Right atrium auricular region (tissue), 2 donors: ENCODE measurements around the gene POLR2H. TPM values are rescaled to one million over a fixed set of nuclear protein-coding genes. Genes with fewer than 3 reads are reported as not detected.

Experiments
- DNase-seq: peaks from one replicate; pipeline ENCODE4 v3.0.0-alpha.2; 2019; ENCODE audit warnings: low spot score
- H3K27ac ChIP-seq, 2 donors: fragments of 200-600 bp; sonication (generic); 1 replicate in 1 of 2; 2 replicates in 1 of 2; pipeline ENCODE4 v1.5.1; 2016 to 2019
- H3K27me3 ChIP-seq, 2 donors: fragments of 200-600 bp; sonication (generic); one replicate each; pipeline versions ENCODE4 v1.5.1 to v1.6.0; 2017 to 2019
- H3K36me3 ChIP-seq: fragments of 200-600 bp; sonication (generic); one replicate; pipeline ENCODE4 v1.5.1; 2016
- H3K4me1 ChIP-seq, 2 donors: fragments of 200-600 bp; sonication (generic); one replicate each; pipeline versions ENCODE4 v1.5.1 to v1.6.0; 2017 to 2019
- H3K4me3 ChIP-seq, 2 donors: fragments of 200-600 bp; sonication (generic); 1 replicate in 1 of 2; 2 replicates in 1 of 2; pipeline ENCODE4 v1.5.1; 2017 to 2019; ENCODE audit warnings: mild to moderate bottlenecking in 1 of 2, moderate library complexity in 1 of 2
- H3K9me3 ChIP-seq, 2 donors: fragments of 200-600 bp; sonication (generic); one replicate each; pipeline ENCODE4 v1.5.1; 2019
- CTCF ChIP-seq, 2 donors: fragments of 200-600 bp; sonication (generic); IDR thresholded peaks; one replicate each; pipeline ENCODE4 v1.5.1; 2019; ENCODE audit warnings: antibody characterized with exemption in 2 of 2
- total RNA-seq, 2 donors: library from RNA; depleted of rRNA; stranded (reverse); fragments of >200 nt; gene quantifications; one replicate each; pipeline ENCODE4 v1.1.0, GENCODE V29; 2016

POLR2H gene
- total RNA-seq, 2 donors from 2014 or later: 26.8 to 35.5 TPM

GRCh38 chr3:184354121-184354728 lies 7.3 kb upstream of the POLR2H start:
- TF ChIP-seq CTCF (IDR thresholded peaks at IDR 0.05): peak; percentile 53 to 82
- Histone ChIP-seq H3K27ac (no peak overlapping the region), H3K9me3 (no peaks in the 10 kb centered on the region), H3K36me3 (no peaks in the 10 kb centered on the region), H3K27me3 (no peaks in the 10 kb centered on the region), H3K4me1 (no peaks in the 10 kb centered on the region), H3K4me3 (no peak overlapping the region)
- DNase-seq: no peak

GRCh38 chr3:184354754-184355153 lies 6.8 kb upstream of the POLR2H start:
- H3K36me3 ChIP-seq: no peaks in the 10 kb centered on the region
- TF ChIP-seq CTCF (IDR thresholded peaks at IDR 0.05): no peak
- no peak overlapping the region for H3K4me3 ChIP-seq
- DNase-seq: no peak
- no peak overlapping the region for H3K27ac ChIP-seq
- no peaks in the 10 kb centered on the region for H3K9me3 ChIP-seq
- H3K4me1 ChIP-seq: no peaks in the 10 kb centered on the region
- H3K27me3 ChIP-seq: no peaks in the 10 kb centered on the region

DNA sequence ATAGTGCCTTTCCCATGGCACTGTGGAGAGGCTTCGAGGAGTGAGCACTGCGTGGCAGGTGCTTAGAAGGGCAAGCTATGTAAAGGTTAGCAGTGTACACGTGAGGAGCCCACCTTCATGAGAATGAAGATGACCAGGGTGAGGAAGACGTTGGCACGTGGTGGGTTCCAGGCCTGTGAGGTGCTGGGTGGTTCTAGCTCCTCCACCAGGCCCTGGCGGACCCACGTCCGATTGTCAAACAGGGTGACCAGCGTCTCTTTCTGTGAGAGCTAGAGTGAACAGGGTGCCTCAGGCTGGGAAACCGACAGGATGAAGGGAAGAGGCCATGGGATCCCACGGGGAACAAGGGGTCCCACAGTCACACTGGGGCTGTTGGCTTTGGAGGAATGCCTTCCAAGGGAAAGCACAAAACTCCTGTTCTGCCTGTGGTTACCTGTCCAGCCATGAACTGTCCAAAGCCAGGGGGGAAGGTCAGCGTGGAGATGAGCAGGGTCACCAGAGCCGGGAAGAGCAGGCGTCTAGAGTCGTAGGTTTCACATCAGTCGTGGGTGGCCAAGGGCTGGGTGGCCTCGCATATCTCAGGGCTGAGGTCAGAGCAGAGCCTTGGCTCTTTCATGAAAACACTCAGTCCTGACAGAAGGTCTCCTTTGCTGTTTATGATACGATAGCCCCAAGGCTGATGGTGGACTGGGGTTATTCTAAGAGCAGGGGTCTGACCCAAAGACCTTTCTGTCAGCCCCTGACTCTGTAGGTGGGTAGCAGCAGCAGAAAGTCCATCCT lies 6.1 kb upstream of the POLR2H start:
- no peaks in the 10 kb centered on the region for H3K9me3 ChIP-seq
- H3K36me3 ChIP-seq: no peaks in the 10 kb centered on the region
- peaks cover 0 to 6% of the 10 kb centered on the region in 2 donors for H3K4me1 ChIP-seq
- DNase-seq: no peak
- H3K27ac ChIP-seq: no peak overlapping the region
- no peaks in the 10 kb centered on the region for H3K27me3 ChIP-seq
- no peak overlapping the region for H3K4me3 ChIP-seq
- TF ChIP-seq CTCF (IDR thresholded peaks at IDR 0.05): no peak

DNA sequence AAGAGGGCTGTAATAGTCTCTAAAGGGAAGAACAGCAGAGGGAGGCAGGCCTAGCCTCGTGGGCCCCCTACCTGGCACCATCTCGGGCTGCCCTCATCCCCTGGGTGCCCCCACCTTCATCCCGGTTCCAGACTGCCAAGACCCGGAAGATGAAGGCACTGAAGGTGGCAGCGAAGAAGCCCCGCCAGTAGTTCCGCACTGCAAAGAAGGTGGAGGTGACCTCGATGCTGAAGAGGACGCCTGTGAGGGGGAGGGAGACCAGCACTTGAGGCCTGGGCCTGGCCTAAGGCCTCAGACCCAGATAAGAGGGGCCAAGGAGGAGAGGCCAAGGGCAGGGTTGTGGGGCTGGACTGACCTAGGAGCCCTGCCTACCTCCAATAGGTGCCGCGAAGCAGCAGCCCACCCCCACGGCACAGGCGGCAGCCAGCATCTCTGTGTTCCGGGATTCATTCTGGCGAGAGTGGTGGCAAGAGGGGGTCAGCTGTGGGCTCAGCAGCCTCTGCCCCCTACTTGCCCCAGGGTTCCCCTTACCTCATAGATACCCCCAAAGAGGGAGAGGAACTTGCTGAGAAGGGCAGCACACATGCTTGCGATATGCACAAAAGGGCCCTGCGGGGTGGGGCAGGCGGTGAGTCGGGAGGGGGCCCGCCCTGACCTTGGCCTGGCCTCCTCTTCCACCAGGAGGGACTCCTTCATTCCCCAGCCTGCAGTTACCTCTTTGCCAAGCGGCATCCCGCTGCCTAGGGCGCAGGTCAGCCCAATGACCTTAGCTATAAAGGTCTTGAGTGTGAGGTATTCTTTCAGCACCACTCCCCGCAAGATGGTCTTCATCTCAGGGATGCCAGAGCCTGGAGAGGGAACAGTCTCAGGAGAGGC lies 4.0 kb upstream of the POLR2H start:
- no peak overlapping the region for H3K4me3 ChIP-seq
- no peak for DNase-seq
- TF ChIP-seq CTCF (IDR thresholded peaks at IDR 0.05): no peak
- no peak overlapping the region for H3K27ac ChIP-seq
- H3K9me3 ChIP-seq: no peaks in the 10 kb centered on the region
- no peaks in the 10 kb centered on the region for H3K27me3 ChIP-seq
- H3K4me1 ChIP-seq: peaks cover 0 to 15% of the 10 kb centered on the region in 2 donors
- H3K36me3 ChIP-seq: no peaks in the 10 kb centered on the region

DNA sequence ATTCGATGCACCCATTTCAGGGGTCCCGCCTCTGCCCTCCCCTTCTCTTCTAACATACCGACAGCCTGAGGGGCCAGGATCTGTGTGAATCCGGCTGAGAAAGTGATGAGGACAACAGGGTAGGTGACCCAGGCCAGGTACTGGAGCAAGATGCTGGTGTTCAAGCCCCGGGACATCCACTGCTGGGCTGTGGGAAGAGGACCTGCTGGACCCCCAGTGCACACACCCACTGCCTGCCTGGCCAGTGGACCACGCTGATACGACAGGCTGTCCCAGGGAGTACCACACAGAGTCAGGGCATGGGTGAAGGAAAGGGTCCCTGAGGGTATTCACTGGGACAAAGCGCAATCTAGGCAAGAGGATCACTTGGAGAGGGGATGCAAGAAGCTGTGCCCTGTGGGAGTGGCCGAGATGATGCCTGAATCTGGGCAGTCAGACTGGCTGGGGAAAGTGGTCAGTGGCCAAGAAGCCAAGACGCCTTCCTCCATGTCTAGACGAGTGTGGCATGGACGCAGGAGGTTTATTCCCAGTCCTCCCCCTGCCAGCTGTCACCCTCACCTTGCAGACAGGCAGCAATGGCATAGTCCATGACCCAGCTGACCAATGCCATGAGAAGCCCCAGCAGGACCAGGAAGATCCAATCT lies 3.3 kb upstream of the POLR2H start:
- no peak for DNase-seq
- Histone ChIP-seq H3K27me3 (no peaks in the 10 kb centered on the region), H3K4me3 (no peak overlapping the region), H3K36me3 (no peaks in the 10 kb centered on the region), H3K27ac (no peak overlapping the region), H3K4me1 (peaks cover 0 to 15% of the 10 kb centered on the region in 2 donors), H3K9me3 (no peaks in the 10 kb centered on the region)
- TF ChIP-seq CTCF (IDR thresholded peaks at IDR 0.05): no peak
